Measurements from ENCODE around the gene ZNF576. TPM values are rescaled to one million over a fixed set of nuclear protein-coding genes. Genes with fewer than 3 reads are reported as not detected.
A peak's percentile ranks its signal among the peaks of the same experiment; 100 is the strongest.

ZNF576 gene
- total RNA-seq, 1 donor = 10.3 TPM

DNA sequence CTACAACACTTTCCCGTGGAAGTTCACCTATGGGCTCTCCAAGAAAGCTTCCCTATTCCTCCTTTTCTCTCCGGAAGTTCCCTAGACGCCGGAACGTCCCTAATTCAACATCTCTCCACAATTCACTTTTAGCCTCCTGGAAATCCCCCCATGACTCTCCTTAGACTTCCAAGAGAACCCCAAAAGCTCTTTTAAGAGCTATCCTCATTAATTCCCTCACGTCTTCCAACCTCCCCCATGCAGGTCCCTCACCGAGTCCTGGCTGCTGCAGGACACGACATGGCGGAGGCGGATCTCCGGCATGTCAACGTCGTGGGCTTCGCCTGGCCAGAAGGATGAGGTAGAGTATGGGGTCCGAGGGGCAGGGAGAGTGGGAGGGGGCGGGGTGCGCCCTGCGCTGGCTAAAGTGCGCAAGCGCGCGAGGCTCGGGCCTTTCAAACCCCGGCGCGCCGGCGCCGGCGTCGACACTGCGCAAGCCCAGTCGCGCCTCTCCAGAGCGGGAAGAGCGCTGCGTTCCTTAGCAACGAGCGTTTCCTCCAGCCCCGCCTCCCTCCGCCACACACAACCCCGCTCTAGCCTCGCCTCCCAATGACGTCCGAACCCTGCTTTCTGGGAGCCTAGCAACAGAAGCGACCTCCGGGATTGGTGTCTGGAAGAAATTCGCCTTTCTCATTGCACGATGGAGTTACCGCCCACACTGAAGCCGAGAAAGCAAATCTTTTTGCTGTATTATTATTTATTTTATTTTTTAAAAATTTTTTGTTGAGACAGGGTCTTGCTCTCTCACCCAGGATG lies 21.0 kb upstream of the ZNF576 start, which contains the start of the genes PINLYP and XRCC1:
TSS of gene PINLYP (plus strand) at position 646 of the 795 bp plus-strand sequence. CDS start 1,391 bp downstream, outside the sequence.
TSS of gene XRCC1 (minus strand) at position 372 of the 795 bp plus-strand sequence. CDS start at position 303, 69 bp downstream.
- peak within 1 kb of the TSS; percentile 71 for H3K4me3 ChIP-seq (ENCODE audit: low read depth, low read length)
- TF ChIP-seq, protein P1, sequence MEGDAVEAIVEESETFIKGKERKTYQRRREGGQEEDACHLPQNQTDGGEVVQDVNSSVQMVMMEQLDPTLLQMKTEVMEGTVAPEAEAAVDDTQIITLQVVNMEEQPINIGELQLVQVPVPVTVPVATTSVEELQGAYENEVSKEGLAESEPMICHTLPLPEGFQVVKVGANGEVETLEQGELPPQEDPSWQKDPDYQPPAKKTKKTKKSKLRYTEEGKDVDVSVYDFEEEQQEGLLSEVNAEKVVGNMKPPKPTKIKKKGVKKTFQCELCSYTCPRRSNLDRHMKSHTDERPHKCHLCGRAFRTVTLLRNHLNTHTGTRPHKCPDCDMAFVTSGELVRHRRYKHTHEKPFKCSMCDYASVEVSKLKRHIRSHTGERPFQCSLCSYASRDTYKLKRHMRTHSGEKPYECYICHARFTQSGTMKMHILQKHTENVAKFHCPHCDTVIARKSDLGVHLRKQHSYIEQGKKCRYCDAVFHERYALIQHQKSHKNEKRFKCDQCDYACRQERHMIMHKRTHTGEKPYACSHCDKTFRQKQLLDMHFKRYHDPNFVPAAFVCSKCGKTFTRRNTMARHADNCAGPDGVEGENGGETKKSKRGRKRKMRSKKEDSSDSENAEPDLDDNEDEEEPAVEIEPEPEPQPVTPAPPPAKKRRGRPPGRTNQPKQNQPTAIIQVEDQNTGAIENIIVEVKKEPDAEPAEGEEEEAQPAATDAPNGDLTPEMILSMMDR (IDR thresholded peaks at IDR 0.05; ENCODE audit: insufficient read depth, low read length) = no peak
- peak; percentile 98 for DNase-seq (ENCODE audit: low read depth)

DNA sequence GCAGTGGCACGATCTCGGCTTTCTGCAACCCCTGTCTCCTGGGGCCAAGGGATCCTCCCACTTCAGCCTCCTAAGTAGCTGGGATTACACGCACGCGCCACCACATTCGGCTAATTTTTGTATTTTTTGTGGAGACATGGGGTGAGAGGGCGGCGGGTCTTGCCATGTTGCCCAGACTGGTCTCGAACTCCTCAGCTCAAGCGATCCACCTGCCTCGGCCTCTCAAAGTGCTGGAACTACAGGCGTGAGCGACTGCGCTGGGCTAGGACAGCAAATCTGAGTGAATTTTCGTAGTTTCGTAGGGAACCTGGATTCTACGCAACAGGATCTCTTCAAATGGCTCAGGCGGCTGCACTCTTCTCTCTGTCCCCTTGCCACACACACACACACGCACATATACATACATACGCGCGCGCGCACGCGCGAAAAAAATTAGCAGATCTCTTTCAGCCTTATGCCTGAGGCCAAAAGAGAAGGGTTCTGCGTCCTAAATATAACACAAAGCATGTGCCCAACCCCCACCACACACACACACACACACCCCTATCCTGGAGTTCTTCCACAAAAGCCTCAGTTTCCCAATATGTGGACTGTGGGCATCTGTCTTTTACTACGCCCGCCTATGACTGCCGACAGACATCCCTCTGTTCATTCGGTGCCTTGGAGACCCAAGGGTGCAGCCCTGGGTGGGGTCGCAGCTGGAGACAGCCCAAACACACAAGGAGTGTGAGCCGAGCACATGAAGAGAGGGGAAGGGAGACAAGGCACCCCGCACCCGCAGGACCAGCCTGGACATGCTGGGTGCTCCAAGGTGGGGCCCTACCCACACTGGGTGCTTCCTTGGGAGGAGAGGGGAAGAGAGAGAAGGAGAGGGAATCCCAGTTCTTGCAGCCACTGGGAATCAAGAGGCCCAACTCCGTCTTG lies 20.2 kb upstream of the ZNF576 start:
- TF ChIP-seq, protein P1 (IDR thresholded peaks at IDR 0.05; ENCODE audit: insufficient read depth, low read length) = no peak
- peak overlapping the region; percentile 57 for H3K4me3 ChIP-seq (ENCODE audit: low read depth, low read length)
- DNase-seq (ENCODE audit: low read depth) = no peak

DNA sequence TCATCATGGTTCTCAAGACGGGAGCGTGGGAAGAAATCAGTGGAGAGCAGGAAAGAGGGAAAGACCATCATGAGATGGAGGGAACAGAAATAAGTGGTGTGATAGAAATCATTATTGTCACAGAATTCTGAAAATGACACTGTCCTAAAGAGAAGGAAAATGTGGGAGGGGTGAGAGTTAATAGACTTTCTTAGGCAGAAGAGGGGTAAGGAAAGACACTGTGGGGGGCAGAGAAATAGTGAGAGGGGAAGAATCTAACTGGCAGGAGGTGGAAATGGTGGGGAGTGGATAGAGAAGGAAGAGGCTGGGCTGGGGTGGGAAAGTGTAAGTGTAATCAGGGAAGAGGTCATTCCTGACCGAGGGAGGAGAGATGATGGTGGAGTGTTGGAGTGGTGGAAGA lies 17.6 kb upstream of the ZNF576 start:
- H3K4me3 ChIP-seq (ENCODE audit: low read depth, low read length) = no peak overlapping the region
- no peak for DNase-seq (ENCODE audit: low read depth)
- TF ChIP-seq, protein P1 (IDR thresholded peaks at IDR 0.05; ENCODE audit: insufficient read depth, low read length) = no peak

DNA sequence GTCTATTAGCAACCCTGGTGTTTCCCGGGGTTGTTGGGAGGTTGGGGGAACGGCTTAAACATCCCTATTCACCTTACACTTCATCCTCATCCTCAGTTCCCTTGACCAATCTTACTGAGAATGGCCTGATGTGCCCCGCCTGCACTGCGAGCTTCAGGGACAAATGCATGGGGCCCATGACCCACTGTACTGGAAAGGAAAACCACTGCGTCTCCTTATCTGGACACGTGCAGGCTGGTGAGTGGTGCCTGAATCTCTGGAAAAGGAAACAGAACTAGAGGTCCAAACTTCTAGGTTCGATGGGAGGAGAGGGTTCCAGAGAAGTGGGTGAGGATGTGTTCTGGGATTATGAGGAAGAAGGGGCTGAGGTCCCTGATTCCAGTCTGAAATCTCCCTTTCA lies 14.9 kb upstream of the ZNF576 start:
- DNase-seq (ENCODE audit: low read depth) = no peak
- TF ChIP-seq, protein P1 (IDR thresholded peaks at IDR 0.05; ENCODE audit: insufficient read depth, low read length) = no peak

DNA sequence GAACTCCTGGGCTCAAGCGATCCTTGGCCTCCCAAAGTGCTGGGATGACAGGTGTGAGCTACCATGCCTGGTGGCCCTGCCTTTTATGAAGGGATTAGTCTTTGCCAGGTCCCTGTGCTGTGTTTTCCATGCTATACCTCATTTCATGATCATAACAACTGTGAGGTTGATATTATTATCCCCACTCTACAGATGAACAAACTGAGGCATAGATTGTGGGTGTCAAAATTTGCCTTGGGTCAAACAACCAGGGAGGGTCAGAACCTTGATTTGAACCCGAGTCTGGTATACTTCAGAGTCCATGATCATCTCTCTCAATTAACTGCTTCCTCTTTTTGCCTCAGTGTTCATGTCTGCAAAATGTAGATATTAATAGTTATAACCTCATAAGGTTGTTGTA lies 13.9 kb upstream of the ZNF576 start:
- TF ChIP-seq, protein P1 (IDR thresholded peaks at IDR 0.05; ENCODE audit: insufficient read depth, low read length) = no peak
- no peak for DNase-seq (ENCODE audit: low read depth)
- H3K4me3 ChIP-seq (ENCODE audit: low read depth, low read length) = no peak overlapping the region

More for the DNA sequence above, 14.9 kb upstream of the ZNF576 start:
- H3K4me3 ChIP-seq (ENCODE audit: low read depth, low read length) = no peak overlapping the region

DNA sequence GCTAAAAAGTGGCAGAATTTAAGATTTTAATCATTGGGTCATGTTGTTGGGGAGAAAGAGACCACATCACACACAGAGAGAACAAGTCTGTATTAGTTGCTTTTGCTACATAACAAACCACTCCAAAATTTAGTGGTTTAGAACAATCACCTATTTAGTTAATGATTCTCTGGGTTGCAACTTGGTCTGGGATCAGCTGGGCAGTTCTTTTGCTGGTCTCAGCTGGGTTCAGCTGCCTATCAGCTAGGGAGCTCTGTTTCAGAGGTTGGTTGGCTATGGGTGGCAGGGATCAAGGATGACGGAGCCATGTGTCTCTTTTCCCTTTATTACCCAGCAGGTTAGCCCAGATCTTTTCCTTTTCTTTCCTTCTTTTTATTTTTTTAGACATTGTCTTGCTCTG lies 11.9 kb upstream of the ZNF576 start:
- H3K4me3 ChIP-seq (ENCODE audit: low read depth, low read length) = no peak overlapping the region
- TF ChIP-seq, protein P1 (IDR thresholded peaks at IDR 0.05; ENCODE audit: insufficient read depth, low read length) = no peak
- DNase-seq (ENCODE audit: low read depth) = no peak

Measured in fibroblast of the aortic adventitia (primary cell).